HepG2 (cell line): ENCODE measurements around the gene RGL1. TPM values are rescaled to one million over a fixed set of nuclear protein-coding genes. Genes with fewer than 3 reads are reported as not detected.

Source experiments
- ATAC-seq: fragments of 200-7000 bp; cut with Tn5 transposase; 3 replicates; pipeline ENCODE4 v1.9.1; 2020; ENCODE audit warnings: mild to moderate bottlenecking, moderate library complexity
- BruUV-seq: library from RNA; stranded (reverse); fragments of 400-500 nt; replicated peaks from 2 replicates; lab custom pipeline; 2021; lab: Mats Ljungman, UMichigan
- CTCF ChIA-PET: fragments of 300-600 bp; formaldehyde crosslinking; extraction: SDS; loops from one replicate; lab custom pipeline; 2021; ENCODE audit warnings: low total read pairs, inconsistent platforms, low intra/inter-chr PET ratio; lab: Yijun Ruan, JAX
- POLR2A ChIA-PET: fragments of 350-600 bp; sonication (Branson Sonifier 250); formaldehyde crosslinking; loops from one replicate; lab custom pipeline; 2020; ENCODE audit warnings: antibody characterized with exemption, inconsistent platforms; lab: Yijun Ruan, JAX
- DNase-seq: peaks from one replicate; pipeline ENCODE4 v3.0.0-alpha.2; 2015; ENCODE audit warnings: low spot score
- FAIRE-seq: peaks from 3 replicates; lab custom pipeline; 2011; peaks lifted over from hg19 to GRCh38; lab: Jason Lieb, UNC
- H2AFZ ChIP-seq: one replicate; pipeline ENCODE4 v1.6.1; 2011; ENCODE audit warnings: low read length, inconsistent platforms
- H3K27ac ChIP-seq: fragments of 300-600 bp; 3 replicates; pipeline ENCODE4 v1.8.0; 2011; ENCODE audit warnings: mixed run types, mild to moderate bottlenecking, mixed read lengths, low read length, inconsistent platforms; ENCODE audit not compliant: insufficient read depth; ENCODE audit errors: extremely low read length
- H3K27me3 ChIP-seq, 2 experiments: fragments of 200-600 bp in 1 of 2; 2 replicates in 1 of 2; 3 replicates in 1 of 2; pipeline versions ENCODE4 v1.6.0 to v1.8.0; 2011; ENCODE audit warnings: low read length in 2 of 2, mild to moderate bottlenecking in 2 of 2, moderate library complexity in 2 of 2, inconsistent platforms in 1 of 2; ENCODE audit not compliant: insufficient read depth in 2 of 2, control insufficient read depth in 1 of 2
- H3K36me3 ChIP-seq, 2 experiments: fragments of 200-600 bp in 1 of 2; replicated peaks in 1 of 2; 2 replicates in 1 of 2; 3 replicates in 1 of 2; pipeline versions ENCODE4 v1.5.1 to v1.8.0; 2011; ENCODE audit warnings: low read length in 2 of 2, inconsistent platforms in 1 of 2; ENCODE audit not compliant: insufficient read depth in 2 of 2, control insufficient read depth in 1 of 2
- H3K4me1 ChIP-seq: 2 replicates; pipeline ENCODE4 v1.5.1; 2012; ENCODE audit warnings: low read length, inconsistent platforms; ENCODE audit not compliant: insufficient read depth
- H3K4me2 ChIP-seq: 2 replicates; pipeline ENCODE4 v1.6.0; 2011; ENCODE audit warnings: low read depth, low read length, inconsistent platforms
- H3K4me3 ChIP-seq, 3 experiments: fragments of 200-600 bp in 1 of 3; sonication (generic), shearing (Covaris generic) in 1 of 3; replicated peaks in 1 of 3; 2 replicates each; pipeline ENCODE4 v1.5.1; 2011 to 2016; ENCODE audit warnings: low read length in 3 of 3, inconsistent platforms in 2 of 3, low read depth in 2 of 3, mild to moderate bottlenecking in 2 of 3, control low read depth in 1 of 3, mixed read lengths in 1 of 3; ENCODE audit not compliant: insufficient read depth in 1 of 3
- H3K79me2 ChIP-seq: one replicate; pipeline ENCODE4 v1.6.1; 2011; ENCODE audit warnings: low read length, inconsistent platforms; ENCODE audit not compliant: insufficient read depth
- H3K9ac ChIP-seq: 2 replicates; pipeline ENCODE4 v1.6.0; 2011; ENCODE audit warnings: mild to moderate bottlenecking, low read depth, low read length, inconsistent platforms; ENCODE audit not compliant: insufficient read depth
- H3K9me3 ChIP-seq: 2 replicates; pipeline ENCODE4 v1.5.1; 2012; ENCODE audit warnings: mild to moderate bottlenecking, low read length
- H4K20me1 ChIP-seq: 2 replicates; pipeline ENCODE4 v1.6.0; 2011; ENCODE audit warnings: inconsistent platforms, mild to moderate bottlenecking, low read length, moderate library complexity; ENCODE audit not compliant: insufficient read depth
- FOSL1 ChIP-seq: sonication (generic); formaldehyde crosslinking; IDR thresholded peaks from 2 replicates; pipeline ENCODE4 v1.9.0; 2021; ENCODE audit warnings: missing genetic modification reagents, borderline replicate concordance
- MAFK ChIP-seq, 2 experiments: IDR thresholded peaks in 1 of 2; conservative IDR thresholded peaks in 1 of 2; 2 replicates each; pipeline ENCODE4 v1.6.1; 2011; ENCODE audit warnings: improper control_type of control experiment in 2 of 2, low read length in 2 of 2
- MEIS2 ChIP-seq: sonication (generic); formaldehyde crosslinking; IDR thresholded peaks from 2 replicates; pipeline ENCODE4 v1.9.0; 2021; ENCODE audit warnings: mild to moderate bottlenecking, missing genetic modification reagents
- PHF8 ChIP-seq: sonication (generic); formaldehyde crosslinking; IDR thresholded peaks from 2 replicates; pipeline ENCODE4 v1.5.0; 2020; ENCODE audit warnings: missing genetic modification reagents
- ZBTB1 ChIP-seq: sonication (generic); formaldehyde crosslinking; IDR thresholded peaks from 2 replicates; pipeline ENCODE4 v1.4.0; 2020; ENCODE audit warnings: missing genetic modification reagents, borderline replicate concordance
- ZBTB7A ChIP-seq: sonication (generic); formaldehyde crosslinking; IDR thresholded peaks from 2 replicates; pipeline ENCODE4 v1.8.0; 2022; ENCODE audit warnings: mild to moderate bottlenecking, missing genetic modification reagents
- ZFP41 ChIP-seq: sonication (generic); formaldehyde crosslinking; IDR thresholded peaks from 2 replicates; pipeline ENCODE4 v1.4.0; 2020; ENCODE audit warnings: mild to moderate bottlenecking, missing genetic modification reagents, borderline replicate concordance
- ZMYM3 ChIP-seq: sonication (generic); formaldehyde crosslinking; IDR thresholded peaks from 2 replicates; pipeline ENCODE4 v1.5.1; 2020; ENCODE audit warnings: mild to moderate bottlenecking, missing genetic modification reagents
- ZNF530 ChIP-seq: sonication (generic); formaldehyde crosslinking; IDR thresholded peaks from 2 replicates; pipeline ENCODE4 v1.5.0; 2020; ENCODE audit warnings: low read depth, mild to moderate bottlenecking, missing genetic modification reagents
- ZNF746 ChIP-seq: sonication (generic); formaldehyde crosslinking; IDR thresholded peaks from 2 replicates; pipeline ENCODE4 v1.8.0; 2022; ENCODE audit warnings: mild to moderate bottlenecking, missing genetic modification reagents
- WGBS: methylation state at CpG from one replicate; pipeline ENCODE4 v1.1.6; 2017; ENCODE audit warnings: low lambda C conversion rate; 5-methylcytosine and 5-hydroxymethylcytosine counted together
- in situ Hi-C: cut with HindIII; loops from 2 replicates; pipeline ENCODE4 v1.10.0; 2017; ENCODE audit warnings: low pct_unique_long_range_greater_than_20kb; ENCODE audit not compliant: extremely low pct_ligation_motif_present
- intact Hi-C: fragments of 100-400 bp; cut with micrococcal nuclease; formaldehyde crosslinking; loops from one replicate; pipeline ENCODE4 v1.10.0; 2022; ENCODE audit not compliant: unreplicated experiment
- polyA plus RNA-seq, 8 experiments: library from polyadenylated mRNA; depleted of rRNA in 3 of 8; stranded (reverse) in 7 of 8; unstranded in 1 of 8; fragments of >200 nt; fragmentation: Illumina TruSeq in 4 of 8; extraction: Trizol in 4 of 8; gene quantifications; 2 replicates each; pipeline versions ENCODE4 v1.2.1 to v1.2.3, GENCODE V29; 2011 to 2016; ENCODE audit warnings: low read depth in 4 of 8, missing spikeins in 1 of 8, mixed read lengths in 1 of 8; ENCODE audit not compliant: insufficient read depth in 1 of 8
- total RNA-seq, 5 experiments: library from RNA; depleted of rRNA; stranded (reverse); fragments of >200 nt; fragmentation: Illumina TruSeq; extraction: Trizol; gene quantifications; 2 replicates each; pipeline ENCODE4 v1.2.3, GENCODE V29; 2016; ENCODE audit warnings: low read depth in 1 of 5

Gene RGL1
- total and polyA plus RNA-seq, 2 of the 13 experiments (the other 11 are each of a cell fraction or from before 2014, with no cell fraction given) = 3.5 to 4.7 TPM

DNA sequence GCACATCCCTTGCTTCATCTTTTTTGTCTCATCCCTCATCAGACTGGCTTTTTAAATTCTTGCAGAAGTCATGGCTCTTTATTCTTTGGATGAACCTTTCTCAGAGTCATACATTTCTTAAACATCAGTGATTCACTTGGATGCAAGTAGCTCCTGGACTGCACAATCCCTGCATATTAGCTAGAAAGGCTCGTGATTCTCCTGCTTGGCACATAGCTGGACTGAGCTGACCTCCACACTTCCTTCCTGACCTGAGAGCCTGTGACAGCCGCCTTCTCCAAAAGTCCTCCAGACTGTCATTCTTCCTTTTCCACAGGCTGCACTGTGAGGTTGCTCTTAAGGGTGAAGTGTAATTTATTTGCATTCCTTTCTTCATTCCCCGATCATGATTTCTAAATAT, 109.4 kb downstream of the RGL1 start:
- peaks cover 12 to 14% of the 10 kb centered on the region in 2 experiments; a peak in 4 of 5 replicates for H3K36me3 ChIP-seq
- no peak overlapping the region for H3K9ac ChIP-seq
- FAIRE-seq = no peak
- ATAC-seq = no peak
- in situ Hi-C loops = loop anchor here (5.0 kb wide), 1 partner anchor 257 kb away; no protein-coding TSS in a partner anchor
- no peaks in the 10 kb centered on the region for H3K27me3 ChIP-seq
- no peak overlapping the region for H3K27ac ChIP-seq
- H3K4me2 ChIP-seq = no peak overlapping the region
- BruUV-seq = no TSS peak
- no peak overlapping the region for H3K4me3 ChIP-seq
- no peaks in the 10 kb centered on the region for H4K20me1 ChIP-seq
- H3K9me3 ChIP-seq = no peaks in the 10 kb centered on the region
- no peak for TF ChIP-seq MEIS2 (CRISPR knock-in tag)
- no peak for TF ChIP-seq ZBTB7A (CRISPR knock-in tag)
- TF ChIP-seq FOSL1 (CRISPR knock-in tag) = no peak
- TF ChIP-seq PHF8 (CRISPR knock-in tag) = no peak
- no peak for TF ChIP-seq ZNF530 (CRISPR knock-in tag)
- no peak for TF ChIP-seq ZBTB1 (CRISPR knock-in tag)
- no peak for TF ChIP-seq ZNF746 (CRISPR knock-in tag)
- no peak for TF ChIP-seq ZMYM3 (CRISPR knock-in tag)
- no peak for TF ChIP-seq MAFK (conservative IDR thresholded peaks at IDR 0.05 in 1 of 2, IDR thresholded peaks at IDR 0.05 in 1 of 2; ENCODE audit: low read length in 2 of 2)
- no peak for TF ChIP-seq ZFP41 (CRISPR knock-in tag)
- WGBS = 89% methylated on average over 3 of the region's 3 CpGs
- POLR2A ChIA-PET = no interaction called here
- no peak for DNase-seq
- H3K4me1 ChIP-seq = peaks cover 4% of the 10 kb centered on the region; the same call in 1 of the 2 replicates
- H3K79me2 ChIP-seq = no peaks in the 10 kb centered on the region
- H2AFZ ChIP-seq = no peak overlapping the region
- CTCF ChIA-PET = no interaction called here
- intact Hi-C loops = no loop called here
